GM23338 (cell line): Measurements from ENCODE around the gene NF1. TPM values are rescaled to one million over a fixed set of nuclear protein-coding genes. Genes with fewer than 3 reads are reported as not detected.

ENCODE experiments used
- ETS1 ChIP-seq: IDR thresholded peaks from 2 replicates; pipeline ENCODE4 v1.6.1; 2016; ENCODE audit warnings: antibody characterized with exemption
- EZH2phosphoT487 ChIP-seq: fragments of 200-600 bp; sonication (generic); IDR thresholded peaks from one replicate; pipeline ENCODE4 v1.8.1; 2018; ENCODE audit warnings: antibody characterized with exemption; ENCODE audit not compliant: unreplicated experiment
- POLR2AphosphoS5 ChIP-seq: IDR thresholded peaks from 2 replicates; pipeline ENCODE4 v1.6.1; 2016; ENCODE audit warnings: antibody characterized with exemption, low read depth
- polyA plus RNA-seq: library from polyadenylated mRNA; unstranded; fragments of >200 nt; fragmentation: Nextera tagmentation; extraction: Ambion mirVana; gene quantifications from 2 replicates; pipeline ENCODE4 v1.2.1, GENCODE V29; 2016
- total RNA-seq: library from RNA; depleted of rRNA; stranded (reverse); fragments of >200 nt; shearing (Covaris generic); gene quantifications from 2 replicates; pipeline ENCODE4 v1.2.3, GENCODE V29; 2014
- TF ChIP-seq, protein P1 (sequence below): fragments of 250-450 bp; sonication (Bioruptor Pico); IDR thresholded peaks from 2 replicates; pipeline ENCODE4 v1.5.0; 2020; ENCODE audit warnings: mild to moderate bottlenecking, moderate library complexity
- TF ChIP-seq, protein P2 (sequence below), 2 experiments: fragments of 200-600 bp in 1 of 2; sonication (generic) in 1 of 2; conservative IDR thresholded peaks; 2 replicates each; pipeline versions ENCODE4 v1.5.1 to v1.6.1; 2016 to 2017; ENCODE audit warnings: antibody characterized with exemption in 2 of 2, low read depth in 2 of 2, mild to moderate bottlenecking in 2 of 2, moderate library complexity in 1 of 2

The NF1 gene
- total and polyA plus RNA-seq, 2 experiments from 2014 or later, result 16.3 to 49.7 TPM

DNA sequence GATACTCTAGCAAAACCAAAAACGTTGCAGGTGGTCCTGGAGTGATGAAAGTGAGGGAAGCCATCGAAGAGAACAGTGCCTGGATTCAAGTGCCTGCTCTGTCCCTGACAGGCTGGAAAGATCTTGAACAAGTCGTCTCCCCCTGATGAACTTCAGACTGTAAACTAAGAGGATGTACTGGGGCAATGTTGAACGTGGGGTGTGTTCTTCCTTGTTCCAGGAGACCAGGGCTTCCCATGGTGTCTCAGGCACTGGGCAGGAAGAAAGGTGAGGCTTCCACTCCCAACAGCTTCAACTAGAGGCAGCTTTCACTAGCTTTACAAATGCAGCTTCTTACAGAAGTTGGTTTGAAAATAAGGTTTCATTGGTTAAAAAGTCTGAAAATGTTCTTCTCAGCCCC lies 21.4 kb upstream of the NF1 start (continued):
- TF ChIP-seq, protein P1, sequence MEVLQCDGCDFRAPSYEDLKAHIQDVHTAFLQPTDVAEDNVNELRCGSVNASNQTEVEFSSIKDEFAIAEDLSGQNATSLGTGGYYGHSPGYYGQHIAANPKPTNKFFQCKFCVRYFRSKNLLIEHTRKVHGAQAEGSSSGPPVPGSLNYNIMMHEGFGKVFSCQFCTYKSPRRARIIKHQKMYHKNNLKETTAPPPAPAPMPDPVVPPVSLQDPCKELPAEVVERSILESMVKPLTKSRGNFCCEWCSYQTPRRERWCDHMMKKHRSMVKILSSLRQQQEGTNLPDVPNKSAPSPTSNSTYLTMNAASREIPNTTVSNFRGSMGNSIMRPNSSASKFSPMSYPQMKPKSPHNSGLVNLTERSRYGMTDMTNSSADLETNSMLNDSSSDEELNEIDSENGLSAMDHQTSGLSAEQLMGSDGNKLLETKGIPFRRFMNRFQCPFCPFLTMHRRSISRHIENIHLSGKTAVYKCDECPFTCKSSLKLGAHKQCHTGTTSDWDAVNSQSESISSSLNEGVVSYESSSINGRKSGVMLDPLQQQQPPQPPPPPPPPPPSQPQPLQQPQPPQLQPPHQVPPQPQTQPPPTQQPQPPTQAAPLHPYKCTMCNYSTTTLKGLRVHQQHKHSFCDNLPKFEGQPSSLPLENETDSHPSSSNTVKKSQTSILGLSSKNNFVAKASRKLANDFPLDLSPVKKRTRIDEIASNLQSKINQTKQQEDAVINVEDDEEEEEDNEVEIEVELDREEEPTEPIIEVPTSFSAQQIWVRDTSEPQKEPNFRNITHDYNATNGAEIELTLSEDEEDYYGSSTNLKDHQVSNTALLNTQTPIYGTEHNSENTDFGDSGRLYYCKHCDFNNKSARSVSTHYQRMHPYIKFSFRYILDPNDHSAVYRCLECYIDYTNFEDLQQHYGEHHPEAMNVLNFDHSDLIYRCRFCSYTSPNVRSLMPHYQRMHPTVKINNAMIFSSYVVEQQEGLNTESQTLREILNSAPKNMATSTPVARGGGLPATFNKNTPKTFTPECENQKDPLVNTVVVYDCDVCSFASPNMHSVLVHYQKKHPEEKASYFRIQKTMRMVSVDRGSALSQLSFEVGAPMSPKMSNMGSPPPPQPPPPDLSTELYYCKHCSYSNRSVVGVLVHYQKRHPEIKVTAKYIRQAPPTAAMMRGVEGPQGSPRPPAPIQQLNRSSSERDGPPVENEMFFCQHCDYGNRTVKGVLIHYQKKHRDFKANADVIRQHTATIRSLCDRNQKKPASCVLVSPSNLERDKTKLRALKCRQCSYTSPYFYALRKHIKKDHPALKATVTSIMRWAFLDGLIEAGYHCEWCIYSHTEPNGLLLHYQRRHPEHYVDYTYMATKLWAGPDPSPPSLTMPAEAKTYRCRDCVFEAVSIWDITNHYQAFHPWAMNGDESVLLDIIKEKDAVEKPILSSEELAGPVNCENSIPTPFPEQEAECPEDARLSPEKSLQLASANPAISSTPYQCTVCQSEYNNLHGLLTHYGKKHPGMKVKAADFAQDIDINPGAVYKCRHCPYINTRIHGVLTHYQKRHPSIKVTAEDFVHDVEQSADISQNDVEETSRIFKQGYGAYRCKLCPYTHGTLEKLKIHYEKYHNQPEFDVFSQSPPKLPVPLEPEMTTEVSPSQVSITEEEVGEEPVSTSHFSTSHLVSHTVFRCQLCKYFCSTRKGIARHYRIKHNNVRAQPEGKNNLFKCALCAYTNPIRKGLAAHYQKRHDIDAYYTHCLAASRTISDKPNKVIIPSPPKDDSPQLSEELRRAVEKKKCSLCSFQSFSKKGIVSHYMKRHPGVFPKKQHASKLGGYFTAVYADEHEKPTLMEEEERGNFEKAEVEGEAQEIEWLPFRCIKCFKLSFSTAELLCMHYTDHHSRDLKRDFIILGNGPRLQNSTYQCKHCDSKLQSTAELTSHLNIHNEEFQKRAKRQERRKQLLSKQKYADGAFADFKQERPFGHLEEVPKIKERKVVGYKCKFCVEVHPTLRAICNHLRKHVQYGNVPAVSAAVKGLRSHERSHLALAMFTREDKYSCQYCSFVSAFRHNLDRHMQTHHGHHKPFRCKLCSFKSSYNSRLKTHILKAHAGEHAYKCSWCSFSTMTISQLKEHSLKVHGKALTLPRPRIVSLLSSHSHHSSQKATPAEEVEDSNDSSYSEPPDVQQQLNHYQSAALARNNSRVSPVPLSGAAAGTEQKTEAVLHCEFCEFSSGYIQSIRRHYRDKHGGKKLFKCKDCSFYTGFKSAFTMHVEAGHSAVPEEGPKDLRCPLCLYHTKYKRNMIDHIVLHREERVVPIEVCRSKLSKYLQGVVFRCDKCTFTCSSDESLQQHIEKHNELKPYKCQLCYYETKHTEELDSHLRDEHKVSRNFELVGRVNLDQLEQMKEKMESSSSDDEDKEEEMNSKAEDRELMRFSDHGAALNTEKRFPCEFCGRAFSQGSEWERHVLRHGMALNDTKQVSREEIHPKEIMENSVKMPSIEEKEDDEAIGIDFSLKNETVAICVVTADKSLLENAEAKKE, result no peak
- TF ChIP-seq, protein P2, sequence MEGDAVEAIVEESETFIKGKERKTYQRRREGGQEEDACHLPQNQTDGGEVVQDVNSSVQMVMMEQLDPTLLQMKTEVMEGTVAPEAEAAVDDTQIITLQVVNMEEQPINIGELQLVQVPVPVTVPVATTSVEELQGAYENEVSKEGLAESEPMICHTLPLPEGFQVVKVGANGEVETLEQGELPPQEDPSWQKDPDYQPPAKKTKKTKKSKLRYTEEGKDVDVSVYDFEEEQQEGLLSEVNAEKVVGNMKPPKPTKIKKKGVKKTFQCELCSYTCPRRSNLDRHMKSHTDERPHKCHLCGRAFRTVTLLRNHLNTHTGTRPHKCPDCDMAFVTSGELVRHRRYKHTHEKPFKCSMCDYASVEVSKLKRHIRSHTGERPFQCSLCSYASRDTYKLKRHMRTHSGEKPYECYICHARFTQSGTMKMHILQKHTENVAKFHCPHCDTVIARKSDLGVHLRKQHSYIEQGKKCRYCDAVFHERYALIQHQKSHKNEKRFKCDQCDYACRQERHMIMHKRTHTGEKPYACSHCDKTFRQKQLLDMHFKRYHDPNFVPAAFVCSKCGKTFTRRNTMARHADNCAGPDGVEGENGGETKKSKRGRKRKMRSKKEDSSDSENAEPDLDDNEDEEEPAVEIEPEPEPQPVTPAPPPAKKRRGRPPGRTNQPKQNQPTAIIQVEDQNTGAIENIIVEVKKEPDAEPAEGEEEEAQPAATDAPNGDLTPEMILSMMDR (conservative IDR thresholded peaks at IDR 0.05; ENCODE audit: low read depth in 2 of 2), result no peak
- TF ChIP-seq EZH2phosphoT487 (no peak), ETS1 (no peak), POLR2AphosphoS5 (no peak)
